Prostate gland (tissue), 2 donors: ENCODE data around the gene NHSL2. TPM values are rescaled to one million over a fixed set of nuclear protein-coding genes. Genes with fewer than 3 reads are reported as not detected.

ENCODE experiments used
- DNase-seq: peaks from one replicate; pipeline ENCODE4 v3.0.0-alpha.2; 2019; ENCODE audit warnings: low spot score
- H3K27ac ChIP-seq, 2 donors: fragments of 200-600 bp; sonication (generic); 2 replicates each; pipeline ENCODE4 v1.5.1; 2017 to 2019
- H3K27me3 ChIP-seq: fragments of 200-600 bp; sonication (generic); replicated peaks from 2 replicates; pipeline ENCODE4 v1.5.1; 2019; ENCODE audit not compliant: insufficient read depth
- H3K36me3 ChIP-seq, 2 donors: fragments of 200-600 bp; sonication (generic); 1 replicate in 1 of 2; 2 replicates in 1 of 2; pipeline versions ENCODE4 v1.5.1 to v1.8.1; 2017 to 2019
- H3K4me1 ChIP-seq: fragments of 200-600 bp; sonication (generic); replicated peaks from 2 replicates; pipeline ENCODE4 v1.5.1; 2019
- H3K4me3 ChIP-seq, 2 donors: fragments of 200-600 bp; sonication (generic); 2 replicates each; pipeline ENCODE4 v1.5.1; 2017 to 2019
- H3K9me3 ChIP-seq: fragments of 200-600 bp; sonication (generic); 2 replicates; pipeline ENCODE4 v1.5.1; 2017
- POLR2A ChIP-seq: fragments of 450-650 bp; IDR thresholded peaks from one replicate; pipeline ENCODE4 v1.6.1; 2016; ENCODE audit warnings: antibody characterized with exemption, mild to moderate bottlenecking
- POLR2AphosphoS5 ChIP-seq: sonication (generic); formaldehyde crosslinking; IDR thresholded peaks from one replicate; pipeline ENCODE4 v1.6.1; 2017; ENCODE audit warnings: antibody characterized with exemption
- WGBS: methylation state at CpG from one replicate; pipeline ENCODE4 v1.1.5; 2018; 5-methylcytosine and 5-hydroxymethylcytosine counted together
- intact Hi-C: fragments of 100-400 bp; cut with DNase I; formaldehyde crosslinking; loops from one replicate; pipeline ENCODE4 v1.14.2; 2022
- total RNA-seq, 2 donors: library from RNA; depleted of rRNA; stranded (reverse); fragments of >200 nt; gene quantifications; one replicate each; pipeline ENCODE4 v1.1.0, GENCODE V29; 2016
- TF ChIP-seq, protein P1 (sequence below), 4 experiments: fragments of 200-600 bp in 2 of 4; fragments of 450-650 bp in 2 of 4; sonication (generic) in 2 of 4; IDR thresholded peaks; 1 replicate in 3 of 4; 2 replicates in 1 of 4; pipeline ENCODE4 v1.5.1; 2016 to 2019; ENCODE audit warnings: antibody characterized with exemption in 4 of 4, mild to moderate bottlenecking in 2 of 4, moderate library complexity in 2 of 4

Gene NHSL2
- total RNA-seq, 2 donors from 2014 or later: 4.2 to 28.2 TPM

DNA sequence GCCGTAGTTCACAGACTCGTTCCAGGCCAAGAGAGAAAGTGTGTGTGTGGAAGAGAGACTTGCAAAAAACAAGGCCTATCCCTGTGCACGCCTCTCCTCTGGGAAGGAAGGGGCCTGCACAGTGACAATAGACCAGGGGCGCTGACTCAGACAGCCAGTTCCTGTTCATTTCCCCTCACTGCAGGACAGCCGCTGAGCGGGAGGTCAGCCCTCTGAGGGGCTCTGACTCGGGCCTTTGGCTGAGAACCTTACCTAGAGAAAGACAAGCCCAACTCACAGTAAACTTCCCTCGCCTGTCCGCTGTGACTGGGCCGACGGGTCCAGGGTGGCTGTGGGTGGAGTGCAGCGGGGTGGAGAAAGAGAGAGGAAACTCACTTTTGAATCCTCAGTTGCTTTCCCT is 169.0 kb downstream of the NHSL2 start:
- Histone ChIP-seq H3K27ac (no peak overlapping the region), H3K36me3 (no peaks in the 10 kb centered on the region), H3K27me3 (no peaks in the 10 kb centered on the region), H3K9me3 (no peaks in the 10 kb centered on the region), H3K4me3 (no peak overlapping the region), H3K4me1 (no peaks in the 10 kb centered on the region)
- no peak for DNase-seq
- intact Hi-C loops: no loop called here
- WGBS: 82% methylated on average over 12 of the region's 12 CpGs
- no peak for TF ChIP-seq POLR2AphosphoS5
- no peak for TF ChIP-seq POLR2A
- TF ChIP-seq, protein P1, sequence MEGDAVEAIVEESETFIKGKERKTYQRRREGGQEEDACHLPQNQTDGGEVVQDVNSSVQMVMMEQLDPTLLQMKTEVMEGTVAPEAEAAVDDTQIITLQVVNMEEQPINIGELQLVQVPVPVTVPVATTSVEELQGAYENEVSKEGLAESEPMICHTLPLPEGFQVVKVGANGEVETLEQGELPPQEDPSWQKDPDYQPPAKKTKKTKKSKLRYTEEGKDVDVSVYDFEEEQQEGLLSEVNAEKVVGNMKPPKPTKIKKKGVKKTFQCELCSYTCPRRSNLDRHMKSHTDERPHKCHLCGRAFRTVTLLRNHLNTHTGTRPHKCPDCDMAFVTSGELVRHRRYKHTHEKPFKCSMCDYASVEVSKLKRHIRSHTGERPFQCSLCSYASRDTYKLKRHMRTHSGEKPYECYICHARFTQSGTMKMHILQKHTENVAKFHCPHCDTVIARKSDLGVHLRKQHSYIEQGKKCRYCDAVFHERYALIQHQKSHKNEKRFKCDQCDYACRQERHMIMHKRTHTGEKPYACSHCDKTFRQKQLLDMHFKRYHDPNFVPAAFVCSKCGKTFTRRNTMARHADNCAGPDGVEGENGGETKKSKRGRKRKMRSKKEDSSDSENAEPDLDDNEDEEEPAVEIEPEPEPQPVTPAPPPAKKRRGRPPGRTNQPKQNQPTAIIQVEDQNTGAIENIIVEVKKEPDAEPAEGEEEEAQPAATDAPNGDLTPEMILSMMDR (IDR thresholded peaks at IDR 0.05): no peak

DNA sequence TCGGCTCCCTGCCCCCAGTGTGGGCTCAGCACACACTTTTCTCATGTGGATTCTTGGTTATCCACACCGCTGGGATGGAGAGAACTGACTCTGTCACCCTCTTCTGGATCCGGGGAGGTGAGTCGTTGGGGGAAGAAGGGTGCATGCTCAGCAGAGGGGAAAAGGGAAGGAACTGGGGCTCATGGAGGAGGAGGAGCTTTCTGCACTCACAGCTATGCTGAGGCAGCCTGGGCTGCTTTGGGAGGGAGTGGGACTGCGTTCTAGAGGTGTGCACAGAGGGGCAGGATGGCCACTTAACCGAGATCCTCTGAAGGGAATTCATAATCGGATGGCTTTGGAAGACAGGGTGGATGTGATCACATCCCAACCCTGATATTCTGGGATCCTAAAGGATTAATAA is 169.5 kb downstream of the NHSL2 start:
- H3K9me3 ChIP-seq: no peaks in the 10 kb centered on the region
- no peak for DNase-seq
- TF ChIP-seq POLR2AphosphoS5: no peak
- TF ChIP-seq, protein P1 (IDR thresholded peaks at IDR 0.05): no peak
- no peak for TF ChIP-seq POLR2A
- intact Hi-C loops: no loop called here
- no peak overlapping the region for H3K4me3 ChIP-seq
- H3K36me3 ChIP-seq: no peaks in the 10 kb centered on the region
- 80% methylated on average over 6 of the region's 7 CpGs for WGBS
- no peaks in the 10 kb centered on the region for H3K27me3 ChIP-seq
- no peak overlapping the region for H3K27ac ChIP-seq
- H3K4me1 ChIP-seq: no peaks in the 10 kb centered on the region

GRCh38 chrX:72080800-72081199 is 170.2 kb downstream of the NHSL2 start:
- DNase-seq: no peak
- no peaks in the 10 kb centered on the region for H3K9me3 ChIP-seq
- H3K4me3 ChIP-seq: no peak overlapping the region
- TF ChIP-seq, protein P1 (IDR thresholded peaks at IDR 0.05): no peak
- TF ChIP-seq POLR2AphosphoS5 (no peak), POLR2A (no peak)
- intact Hi-C loops: no loop called here
- H3K36me3 ChIP-seq: no peaks in the 10 kb centered on the region
- WGBS: 55% methylated on average over 6 of the region's 7 CpGs
- no peaks in the 10 kb centered on the region for H3K4me1 ChIP-seq
- no peaks in the 10 kb centered on the region for H3K27me3 ChIP-seq
- no peak overlapping the region for H3K27ac ChIP-seq

DNA sequence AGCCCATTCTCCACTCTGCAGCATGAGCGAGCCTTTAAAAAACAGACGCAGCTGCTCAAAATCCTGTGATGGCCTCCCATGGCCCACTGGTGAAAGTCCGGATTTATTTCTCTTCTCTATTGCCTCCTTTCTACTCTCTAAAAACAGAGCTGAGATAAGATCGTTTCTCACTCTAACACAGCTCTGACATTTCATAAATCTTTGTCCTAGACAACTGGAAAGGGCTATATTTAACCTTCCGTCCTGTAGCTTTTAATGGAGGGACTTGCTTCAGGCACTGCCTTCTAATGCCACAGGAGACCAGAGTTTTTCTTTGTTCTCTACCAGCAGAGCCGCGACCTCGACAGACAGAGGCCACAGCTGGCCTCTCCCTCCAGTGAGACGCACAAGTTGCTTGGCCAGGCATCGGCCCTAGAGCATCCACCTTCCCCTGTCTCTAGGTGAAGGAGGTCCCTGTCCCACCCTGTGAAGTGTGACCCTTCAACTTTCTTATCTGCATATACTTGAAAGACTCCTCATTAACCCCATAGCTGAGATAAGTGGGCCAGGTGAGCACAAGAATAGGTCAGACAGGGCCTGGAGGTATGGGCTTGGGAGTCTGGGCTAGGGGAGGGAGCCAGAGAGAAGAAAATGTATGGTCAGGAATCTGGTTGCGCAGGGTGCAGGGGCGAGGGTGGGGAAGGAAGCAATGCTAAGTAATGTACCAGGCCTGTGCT is 171.1 kb downstream of the NHSL2 start:
- H3K36me3 ChIP-seq: no peaks in the 10 kb centered on the region
- WGBS: 41% methylated on average over 12 of the region's 12 CpGs
- H3K9me3 ChIP-seq: no peaks in the 10 kb centered on the region
- H3K4me3 ChIP-seq: no peak overlapping the region
- no peak for TF ChIP-seq POLR2AphosphoS5
- TF ChIP-seq POLR2A: no peak
- TF ChIP-seq, protein P1 (IDR thresholded peaks at IDR 0.05): no peak
- H3K27ac ChIP-seq: no peak overlapping the region
- no peaks in the 10 kb centered on the region for H3K4me1 ChIP-seq
- intact Hi-C loops: no loop called here
- no peak for DNase-seq
- no peaks in the 10 kb centered on the region for H3K27me3 ChIP-seq

DNA sequence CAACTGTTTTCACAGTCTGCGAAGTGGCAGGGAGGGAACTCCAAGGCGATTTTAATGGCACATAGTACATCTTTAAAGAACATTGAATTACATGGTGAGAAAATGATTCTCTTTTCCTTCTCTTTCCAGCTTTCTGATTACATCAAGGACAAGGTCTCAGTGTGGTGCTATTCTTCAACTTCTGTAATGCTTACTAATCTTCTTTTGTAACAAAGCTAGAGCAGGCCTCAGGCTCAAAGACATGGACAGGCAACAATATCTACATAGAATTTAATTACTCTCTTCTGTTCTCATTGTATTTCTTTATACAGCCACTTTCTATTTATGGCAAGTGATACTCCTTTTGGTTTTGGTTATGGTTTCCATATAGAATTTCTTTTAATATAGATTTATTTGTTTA is 172.6 kb downstream of the NHSL2 start:
- intact Hi-C loops: no loop called here
- H3K27me3 ChIP-seq: no peaks in the 10 kb centered on the region
- H3K36me3 ChIP-seq: no peaks in the 10 kb centered on the region
- TF ChIP-seq, protein P1 (IDR thresholded peaks at IDR 0.05): no peak
- TF ChIP-seq POLR2AphosphoS5: no peak
- TF ChIP-seq POLR2A: no peak
- H3K9me3 ChIP-seq: no peaks in the 10 kb centered on the region
- no peak for DNase-seq
- H3K4me1 ChIP-seq: no peaks in the 10 kb centered on the region
- no peak overlapping the region for H3K4me3 ChIP-seq
- H3K27ac ChIP-seq: no peak overlapping the region
- 94% methylated on average over 2 of the region's 2 CpGs for WGBS
